IPS DF 4.7 (cell line): ENCODE data around the gene FMO4.
"Not testable (repeated sequence)": the region's sequence is repeated elsewhere in the genome, so short reads cannot be mapped to it uniquely, and the experiment has no call there.

Source experiments
- DNase-seq: peaks from one replicate; pipeline ENCODE4 v3.0.0-alpha.2; 2013; ENCODE audit warnings: low spot score; ENCODE audit errors: extremely low read depth

The FMO4 gene

DNA sequence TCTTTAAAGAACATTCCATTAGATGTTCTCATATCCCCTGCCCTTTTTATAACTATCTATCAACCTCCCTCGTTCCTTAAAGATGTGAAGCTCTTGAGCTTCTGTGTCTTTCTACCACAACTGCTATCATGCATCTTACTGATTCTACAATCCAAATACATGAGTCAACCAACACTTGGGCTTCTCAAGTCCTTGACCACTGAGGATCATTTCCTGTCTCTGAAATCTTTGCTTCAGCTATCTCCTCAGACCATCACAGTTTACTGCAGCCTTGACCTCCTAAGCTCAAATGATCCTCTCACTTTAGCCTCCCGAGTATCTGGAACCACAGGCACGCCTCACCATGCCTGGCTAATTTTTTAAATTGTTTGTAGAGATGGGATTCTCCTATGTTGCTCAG lies 75.2 kb downstream of the FMO4 start:
- DNase-seq, result no peak

DNA sequence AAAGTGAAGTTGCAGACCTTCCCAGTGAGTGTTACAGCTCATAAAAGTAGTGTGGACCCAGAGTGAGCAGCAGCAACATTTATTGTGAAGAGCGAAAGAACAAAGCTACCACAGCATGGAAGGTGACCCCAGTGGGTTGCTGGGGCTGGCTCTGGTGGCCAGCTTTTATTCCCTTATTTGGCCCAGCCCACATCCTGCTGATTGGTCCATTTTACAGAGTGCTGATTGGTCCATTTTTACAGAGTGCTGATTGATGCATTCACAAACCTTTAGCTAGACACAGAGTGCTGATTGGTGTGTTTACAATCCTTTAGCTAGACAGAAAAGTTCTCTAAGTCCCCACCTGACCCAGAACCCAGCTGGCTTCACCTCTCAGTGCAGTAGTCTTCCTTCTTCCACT lies 76.8 kb downstream of the FMO4 start:
- not testable (repeated sequence) for DNase-seq
